ENCODE data around the gene CDH20.

Gene CDH20

DNA sequence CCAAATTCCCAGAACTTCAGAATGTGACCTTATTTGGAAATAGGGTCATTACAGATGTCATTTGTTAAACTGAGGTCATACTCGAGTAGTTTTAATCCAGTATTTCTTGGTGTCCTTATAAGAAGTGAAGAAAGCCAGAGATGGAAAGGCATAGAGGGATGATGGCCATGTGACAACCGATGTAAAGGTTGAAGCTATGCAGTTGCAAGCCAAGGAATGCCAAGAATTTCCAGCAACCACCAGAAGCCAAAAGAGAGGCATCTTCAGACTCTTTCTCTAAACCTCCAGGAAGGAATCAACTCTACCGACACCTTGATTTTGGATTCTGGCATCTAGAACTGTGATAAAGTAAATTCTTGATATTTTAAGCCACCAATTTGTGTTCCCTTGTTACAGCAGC, 242.2 kb downstream of the CDH20 start:
- DNase-seq (ENCODE audit: low read depth): no peak

DNA sequence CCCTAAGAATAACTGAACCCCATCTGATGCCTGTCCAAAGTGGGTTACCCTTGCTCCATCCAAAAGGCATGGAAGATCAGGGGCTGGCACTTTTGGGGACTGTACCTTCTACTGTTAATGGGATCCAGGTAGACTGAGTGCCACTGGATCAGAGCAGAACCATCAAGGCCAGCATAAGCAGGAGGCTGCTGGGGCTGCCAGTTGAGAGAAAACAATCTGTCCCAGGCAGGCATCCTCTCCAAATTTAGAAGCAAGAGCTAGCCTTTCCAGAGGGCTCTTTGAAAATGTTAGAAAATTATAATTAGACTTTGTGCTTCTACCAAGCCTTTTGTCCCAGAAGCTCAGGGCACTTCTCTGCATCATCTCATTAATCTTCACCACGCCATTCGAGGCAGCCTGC, 245.6 kb downstream of the CDH20 start:
- no peak for DNase-seq (ENCODE audit: low read depth)

DNA sequence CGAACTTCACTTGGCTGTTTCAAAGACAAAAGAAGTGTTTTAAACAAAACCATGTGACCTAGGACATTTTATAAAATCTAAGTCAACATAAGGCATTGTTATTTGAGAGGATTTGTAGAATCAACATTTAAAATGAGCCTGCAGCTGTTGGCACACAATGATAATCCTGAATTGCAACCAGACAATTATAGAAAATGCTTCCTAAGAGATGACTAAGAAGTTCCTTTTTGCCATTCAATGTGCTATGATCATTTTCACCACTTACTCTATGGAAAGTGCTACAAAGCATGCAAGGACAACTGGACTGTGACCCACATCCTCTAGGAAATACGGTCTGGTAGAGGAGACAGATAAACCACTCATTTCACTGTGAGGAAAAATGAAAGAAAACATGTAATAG, 246.4 kb downstream of the CDH20 start:
- no peak for DNase-seq (ENCODE audit: low read depth)

DNA sequence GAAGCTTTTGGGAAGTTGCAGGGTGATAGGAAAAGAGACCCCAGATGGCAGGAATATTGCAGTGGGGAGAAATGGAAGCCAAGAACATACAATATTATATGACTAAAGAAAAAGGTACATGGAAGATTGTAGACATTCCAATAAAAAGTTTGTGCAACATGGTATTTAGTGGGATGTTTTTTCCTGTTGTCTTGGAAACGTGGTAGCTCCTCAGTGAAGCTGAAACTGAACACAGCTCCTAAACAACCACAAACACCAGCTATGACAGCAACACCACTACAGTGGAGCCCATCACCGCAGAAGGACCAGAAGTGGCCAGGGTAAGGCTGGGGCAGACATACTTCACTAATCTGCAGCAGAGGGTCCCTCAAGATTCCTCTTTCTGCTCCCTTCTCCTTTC, 246.8 kb downstream of the CDH20 start:
- DNase-seq (ENCODE audit: low read depth): no peak

DNA sequence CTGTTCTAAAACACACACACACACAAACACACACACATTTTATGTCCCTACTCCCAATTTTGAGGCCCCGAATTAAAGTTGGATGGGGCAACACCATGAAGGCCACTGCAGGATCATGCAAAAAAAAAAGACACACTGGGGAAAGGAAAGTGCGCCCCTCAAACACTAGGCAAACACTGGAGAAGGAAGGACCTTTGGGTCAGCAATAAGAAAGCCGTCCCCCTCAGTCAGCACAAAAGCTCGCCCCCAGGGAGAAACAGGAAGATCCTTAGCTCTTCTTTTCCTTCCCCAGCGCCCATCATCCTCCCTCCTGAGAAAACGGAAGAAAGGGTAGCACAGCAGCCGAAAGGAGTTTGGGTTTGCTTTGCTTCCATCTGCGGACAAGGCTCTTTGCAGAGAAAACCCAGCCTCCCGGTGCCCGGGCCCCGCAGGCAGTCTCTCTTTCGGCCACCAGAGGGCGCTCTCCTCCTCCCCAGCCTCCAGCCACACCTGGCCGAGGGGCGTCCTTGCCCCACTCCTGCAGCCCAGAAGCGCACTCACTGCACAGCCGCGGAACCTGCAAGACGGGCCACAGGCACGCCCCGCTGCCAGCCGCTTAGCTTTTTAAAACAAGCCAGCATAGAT, 248.5 kb downstream of the CDH20 start:
- DNase-seq (ENCODE audit: low read depth): peak; percentile 59

DNA sequence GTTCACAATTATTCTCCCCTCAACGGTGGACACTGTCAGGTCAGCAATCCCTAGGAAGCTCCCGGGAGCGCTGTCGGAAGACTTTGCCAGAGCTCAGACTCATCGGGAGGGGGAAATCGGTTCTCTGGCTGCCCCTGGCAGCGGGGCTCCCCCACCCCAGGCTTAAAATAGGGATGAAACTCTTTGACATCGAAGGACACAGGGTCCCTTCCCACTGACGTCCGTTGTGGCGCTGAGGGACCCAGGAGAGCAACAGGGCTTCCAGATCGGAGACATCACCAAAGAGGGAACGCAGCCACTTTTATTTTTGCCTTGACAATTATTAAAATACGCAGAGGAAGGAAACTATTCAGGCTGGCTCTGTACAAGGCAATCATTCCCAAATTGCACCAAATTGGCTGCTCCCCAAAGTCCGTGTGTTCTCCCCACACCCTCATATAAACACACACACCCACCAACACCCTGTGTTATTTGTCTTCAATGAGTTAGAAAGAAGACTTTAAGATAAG, 249.0 kb downstream of the CDH20 start:
- no peak for DNase-seq (ENCODE audit: low read depth)

DNA sequence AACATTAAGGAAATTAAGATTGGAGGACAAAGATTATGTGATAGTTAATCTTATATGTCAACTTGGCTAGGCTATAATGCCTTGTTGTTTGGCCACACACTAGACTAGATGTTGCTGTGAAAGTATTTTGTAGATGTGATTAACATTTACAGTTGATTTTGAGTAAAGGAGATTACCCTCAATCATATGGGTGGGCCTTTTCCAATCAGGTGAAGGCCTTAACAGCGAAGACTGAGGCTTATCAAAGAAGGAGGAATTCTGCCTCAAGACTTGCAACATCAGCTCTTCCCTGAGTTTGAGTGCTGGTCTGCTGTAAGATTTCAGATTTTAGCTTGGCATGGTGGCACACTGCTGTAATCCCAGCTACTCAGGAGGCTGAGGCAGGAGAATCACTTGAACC, 250.3 kb downstream of the CDH20 start:
- DNase-seq (ENCODE audit: low read depth): no peak

DNA sequence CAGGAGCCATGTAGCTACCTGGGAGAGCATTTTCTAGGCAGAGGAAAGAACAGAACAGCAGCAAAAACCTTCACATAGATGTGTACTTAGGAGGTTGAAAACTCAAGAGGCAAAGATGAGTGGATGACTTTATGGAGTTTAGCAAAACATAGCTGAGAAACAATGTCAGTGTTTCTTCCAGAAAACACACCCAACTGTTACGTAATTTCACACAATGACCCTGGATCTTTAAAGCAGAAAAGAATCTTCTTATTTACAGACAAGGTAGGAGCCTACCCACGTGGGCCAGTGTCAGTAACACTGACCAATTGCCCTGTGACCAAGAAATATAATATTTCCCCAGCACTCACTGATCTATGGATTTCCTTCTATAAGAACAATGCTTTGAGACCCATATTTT, 254.6 kb downstream of the CDH20 start:
- DNase-seq (ENCODE audit: low read depth): no peak

DNA sequence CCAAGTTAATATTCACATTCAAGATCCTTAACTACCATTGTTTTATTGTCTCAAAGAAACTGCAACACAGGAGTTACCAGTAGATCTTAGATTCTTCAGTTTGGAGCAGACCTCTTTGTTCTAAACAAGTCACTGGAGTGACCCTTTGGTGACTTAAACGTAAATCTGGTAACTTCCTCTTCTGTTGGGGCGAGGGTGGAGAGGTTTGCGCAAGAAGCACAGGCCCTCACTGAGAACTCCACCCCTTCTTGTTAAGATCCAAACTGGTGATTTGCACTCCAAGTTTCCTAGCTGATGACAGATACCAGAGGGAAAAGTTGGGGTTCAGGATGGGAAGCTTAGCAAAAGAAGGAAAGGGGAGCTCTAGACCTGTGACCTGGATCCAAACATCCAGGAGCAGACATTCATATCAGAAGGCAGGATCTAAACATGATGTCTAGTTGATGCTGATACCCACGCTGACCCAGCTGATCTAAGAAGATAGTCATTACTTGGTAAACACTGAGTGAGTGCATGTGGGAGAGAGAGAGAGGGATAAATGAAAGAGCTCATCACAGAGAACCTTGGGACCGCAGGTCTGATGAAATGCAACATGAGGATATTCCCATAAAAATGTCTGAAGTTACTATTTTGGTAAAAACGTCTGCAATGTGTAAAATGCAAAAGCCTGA, 256.0 kb downstream of the CDH20 start:
- DNase-seq (ENCODE audit: low read depth): no peak

DNA sequence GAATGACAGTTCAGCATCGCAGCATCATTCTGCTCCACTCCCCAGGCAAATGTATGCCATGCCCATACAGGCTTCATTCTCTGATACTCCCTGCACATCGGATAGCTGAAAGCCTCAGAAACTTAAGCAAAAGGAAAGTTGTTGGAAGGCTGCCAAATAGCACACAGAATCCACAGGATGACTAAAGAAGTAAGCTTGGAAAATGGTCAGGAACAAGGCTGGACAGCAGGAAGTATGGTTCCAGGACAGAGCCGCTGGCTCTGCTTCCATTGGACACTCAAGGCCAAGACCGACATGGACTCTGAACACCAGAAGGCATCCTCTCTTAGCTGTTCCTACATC, 256.5 kb downstream of the CDH20 start:
- no peak for DNase-seq (ENCODE audit: low read depth)

DNA sequence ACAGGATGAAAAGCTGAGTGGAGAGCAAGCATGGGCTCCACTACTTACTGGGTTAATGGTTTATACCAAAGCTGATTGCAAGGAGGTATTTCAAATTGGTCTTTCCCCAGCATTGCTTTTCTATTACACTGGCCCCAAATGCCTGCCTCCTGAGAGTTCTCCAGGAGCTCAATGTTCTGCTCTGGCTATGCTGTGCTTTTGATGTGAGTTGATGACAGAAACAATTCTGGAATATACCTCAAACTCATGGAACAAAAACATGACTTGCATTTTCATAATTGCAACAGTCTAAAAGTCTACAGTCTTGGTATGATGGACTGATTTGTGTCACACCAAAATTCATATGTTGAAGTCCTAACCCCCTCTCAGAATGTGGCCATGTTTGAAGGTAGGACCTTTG, 258.0 kb downstream of the CDH20 start:
- DNase-seq (ENCODE audit: low read depth): no peak

DNA sequence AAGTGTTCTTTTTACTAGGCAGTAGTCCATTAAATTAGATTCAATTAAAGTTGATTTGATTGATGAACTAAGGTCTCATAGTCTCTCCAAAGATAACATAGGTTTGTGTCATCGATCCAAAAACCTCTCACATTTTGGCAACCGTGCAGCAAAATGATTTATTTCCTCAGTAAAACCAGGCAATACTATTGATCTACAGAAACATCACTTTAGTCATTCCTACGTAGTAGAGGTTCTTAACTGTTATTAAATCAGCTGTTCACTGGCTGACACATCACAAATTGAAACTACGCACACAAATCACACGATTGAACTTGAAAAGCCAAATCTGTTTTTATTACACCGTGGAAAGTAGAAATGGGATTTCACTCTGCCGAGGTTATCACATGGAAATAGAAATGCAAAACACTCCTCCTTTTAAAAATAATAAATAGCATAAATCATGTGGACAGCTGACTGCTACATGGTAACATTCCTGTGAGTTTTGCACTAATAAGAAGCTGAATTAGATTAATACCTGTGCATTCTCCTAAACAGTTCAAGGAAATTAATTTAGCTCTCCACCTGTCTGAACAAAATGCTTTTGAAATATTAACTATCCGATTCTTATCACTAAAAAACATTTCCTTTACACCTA, 262.5 kb downstream of the CDH20 start:
- no peak for DNase-seq (ENCODE audit: low read depth)

DNA sequence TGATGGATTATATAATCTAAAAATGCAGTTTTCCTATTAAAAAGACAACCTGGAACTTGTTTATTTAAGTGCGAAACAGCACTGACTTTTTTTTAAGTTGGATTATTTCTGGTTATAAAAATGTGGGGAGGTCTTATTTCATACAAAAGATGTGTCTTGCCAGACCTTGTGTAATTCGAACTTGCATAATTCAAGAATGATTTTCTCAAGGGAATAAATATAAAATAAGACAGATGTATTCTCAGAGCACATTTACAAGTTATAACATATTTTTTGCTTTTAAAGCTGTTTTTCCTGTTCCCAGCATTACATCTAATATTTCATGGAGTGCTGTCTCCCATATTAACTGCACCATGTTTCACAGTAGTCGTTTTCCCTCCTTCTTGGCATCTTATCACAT, 263.1 kb downstream of the CDH20 start:
- no peak for DNase-seq (ENCODE audit: low read depth)

DNA sequence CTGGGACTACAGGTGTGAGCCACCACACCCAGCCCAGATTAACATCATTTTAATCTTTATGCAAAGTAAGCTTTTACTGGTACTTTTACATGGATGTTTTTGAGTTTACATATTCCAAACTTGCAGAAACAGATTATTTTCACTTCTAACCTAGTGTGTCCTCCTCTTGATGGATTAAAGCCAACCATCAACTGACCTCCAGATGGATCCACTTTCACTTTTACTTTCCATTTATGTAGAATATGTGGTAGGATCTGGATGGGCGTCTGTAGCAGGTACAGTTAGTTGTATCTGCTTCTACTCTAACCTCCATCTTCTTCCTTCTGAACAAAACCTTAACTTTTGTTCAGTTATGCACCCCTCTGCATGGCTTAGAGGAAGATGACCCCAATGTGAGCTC, 264.1 kb downstream of the CDH20 start:
- DNase-seq (ENCODE audit: low read depth): no peak

DNA sequence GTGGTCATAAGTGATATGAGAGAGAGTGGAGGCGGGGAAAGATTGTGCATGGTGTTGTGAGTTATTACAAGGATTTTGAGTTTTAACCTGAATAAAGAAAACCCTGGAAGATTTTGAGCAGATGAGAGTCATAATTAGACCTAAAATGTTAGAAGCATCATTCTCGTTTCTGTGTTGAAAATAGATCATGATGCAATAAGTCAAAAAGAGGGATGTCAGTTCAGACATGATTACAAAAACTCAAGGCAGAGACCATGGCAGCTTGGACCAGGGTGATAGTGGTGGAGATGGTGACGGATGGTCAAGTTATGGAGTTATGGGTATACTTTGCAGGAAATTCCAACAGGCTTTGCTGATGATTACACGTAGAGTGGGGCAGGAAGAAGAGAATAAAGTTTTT, 267.2 kb downstream of the CDH20 start:
- no peak for DNase-seq (ENCODE audit: low read depth)

DNA sequence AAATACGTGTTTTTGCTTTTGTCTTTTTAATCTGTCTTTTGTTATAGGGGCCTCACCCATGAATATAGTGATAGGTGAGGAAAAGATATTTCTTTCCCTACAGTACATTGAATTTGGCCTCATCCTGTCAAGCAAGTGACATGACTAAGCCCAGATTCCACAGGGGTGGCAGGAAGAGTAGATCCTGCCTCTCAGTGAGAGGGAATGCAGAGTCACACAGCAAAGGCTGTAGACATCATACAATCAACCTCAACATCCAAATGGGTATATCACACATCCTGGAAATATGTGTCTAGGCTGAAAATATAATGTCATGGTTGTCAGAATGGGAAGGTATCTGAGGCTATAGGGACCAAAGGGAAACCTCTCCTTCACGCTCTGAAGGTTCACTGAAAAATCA, 269.6 kb downstream of the CDH20 start:
- no peak for DNase-seq (ENCODE audit: low read depth)
